Right lobe of liver (tissue), 6 donors: ENCODE data around the gene REPS1. TPM values are rescaled to one million over a fixed set of nuclear protein-coding genes. Genes with fewer than 3 reads are reported as not detected.
"Not testable (repeated sequence)": the region's sequence is repeated elsewhere in the genome, so short reads cannot be mapped to it uniquely, and the experiment has no call there.

Source experiments
- ATAC-seq, 4 donors: fragments of 200-7000 bp; cut with Tn5 transposase; one replicate each; pipeline ENCODE4 v1.9.1; 2020; ENCODE audit warnings: mild to moderate bottlenecking in 4 of 4, moderate library complexity in 4 of 4
- DNase-seq, 3 donors: peaks; one replicate each; pipeline ENCODE4 v3.0.0-alpha.2; 2020
- H3K27ac ChIP-seq, 3 donors: fragments of 200-600 bp; one replicate each; pipeline ENCODE4 v1.8.0; 2022
- H3K27me3 ChIP-seq, 2 donors: fragments of 200-600 bp; one replicate each; pipeline ENCODE4 v1.8.0; 2022
- H3K36me3 ChIP-seq, 4 donors: fragments of 200-600 bp; sonication (generic) in 1 of 4; one replicate each; pipeline versions ENCODE4 v1.5.1 to v1.8.0; 2017 to 2022; ENCODE audit warnings: control low read depth in 1 of 4
- H3K4me1 ChIP-seq, 4 donors: fragments of 200-600 bp; sonication (generic) in 1 of 4; one replicate each; pipeline versions ENCODE4 v1.5.1 to v1.8.0; 2017 to 2022; ENCODE audit warnings: control low read depth in 1 of 4
- H3K4me3 ChIP-seq, 3 donors: fragments of 200-600 bp; one replicate each; pipeline ENCODE4 v1.8.0; 2022
- H3K9me3 ChIP-seq, 4 donors: fragments of 200-600 bp; sonication (generic) in 1 of 4; one replicate each; pipeline versions ENCODE4 v1.5.1 to v1.8.0; 2017 to 2022; ENCODE audit warnings: control low read depth in 1 of 4
- POLR2A ChIP-seq: fragments of 450-650 bp; IDR thresholded peaks from one replicate; pipeline ENCODE4 v1.6.1; 2017; ENCODE audit warnings: antibody characterized with exemption, mild to moderate bottlenecking
- WGBS: methylation state at CpG from one replicate; pipeline ENCODE4 v1.1.6; 2018; ENCODE audit warnings: low coverage, low lambda C conversion rate; ENCODE audit not compliant: insufficient coverage; ENCODE audit errors: missing lambda C conversion rate; 5-methylcytosine and 5-hydroxymethylcytosine counted together
- intact Hi-C, 2 donors: fragments of 100-400 bp; cut with DNase I; formaldehyde crosslinking; loops; one replicate each; pipeline versions ENCODE4 v1.11.2 to v1.14.1; 2022
- total RNA-seq, 6 experiments: library from RNA; depleted of rRNA in 2 of 6; stranded (reverse); fragments of >200 nt in 2 of 6; fragmentation: NEBNext Ultra II Directional in 3 of 6; extraction: Animal tissue kit (Norgen Biotek cat#: 25700) in 3 of 6; gene quantifications; one replicate each; pipeline versions ENCODE4 v1.1.0 to v1.2.4, GENCODE V29; 2016 to 2023
- TF ChIP-seq, protein P1 (sequence below), 4 donors: fragments of 200-600 bp in 3 of 4; fragments of 450-650 bp in 1 of 4; IDR thresholded peaks; one replicate each; pipeline versions ENCODE4 v1.5.1 to v1.8.0; 2016 to 2022; ENCODE audit warnings: antibody characterized with exemption in 4 of 4, mild to moderate bottlenecking in 2 of 4
- donor health status: DM: no; HTN: yes; CAD: no.
- donor health status: DM: no; HTN: no; CAD: no.
- donor health status: DM: no; HTN: no; CAD: no.
- donor health status: DM: no; HTN: yes; CAD: no.
- donor health status: DM: no; HTN: yes; CAD: no.

REPS1 gene
- total RNA-seq, 6 experiments from 2014 or later = 17.0 to 68.0 (median 34.0) TPM

DNA sequence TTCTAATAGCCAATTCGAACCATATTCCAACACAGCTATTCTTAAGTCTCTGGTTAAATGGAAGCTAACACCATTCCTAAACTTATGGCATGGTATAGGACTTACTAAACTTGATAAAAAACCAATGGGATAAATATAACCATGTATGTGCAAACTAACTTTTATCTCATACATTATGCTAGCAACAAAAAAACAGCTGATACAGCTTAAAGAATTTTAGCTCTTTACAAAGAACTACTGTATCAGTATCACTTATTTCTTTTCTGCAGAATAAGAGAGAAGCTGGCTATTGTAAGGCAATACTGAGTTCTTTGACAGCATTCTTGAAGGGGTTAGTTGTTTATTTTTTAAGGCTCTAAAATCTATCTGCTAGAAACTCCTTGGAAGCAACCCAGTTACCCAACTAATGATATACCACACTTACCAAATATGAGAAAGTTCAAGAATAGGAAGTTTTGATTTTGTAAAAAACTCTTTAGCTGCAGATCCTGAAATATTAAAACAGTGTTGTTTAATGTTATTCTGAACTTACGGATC lies 44.9 kb downstream of the REPS1 start:
- no peaks in the 10 kb centered on the region for H3K27me3 ChIP-seq
- H3K9me3 ChIP-seq = no peaks in the 10 kb centered on the region
- intact Hi-C loops = no loop called here
- no peak for TF ChIP-seq POLR2A
- TF ChIP-seq, protein P1, sequence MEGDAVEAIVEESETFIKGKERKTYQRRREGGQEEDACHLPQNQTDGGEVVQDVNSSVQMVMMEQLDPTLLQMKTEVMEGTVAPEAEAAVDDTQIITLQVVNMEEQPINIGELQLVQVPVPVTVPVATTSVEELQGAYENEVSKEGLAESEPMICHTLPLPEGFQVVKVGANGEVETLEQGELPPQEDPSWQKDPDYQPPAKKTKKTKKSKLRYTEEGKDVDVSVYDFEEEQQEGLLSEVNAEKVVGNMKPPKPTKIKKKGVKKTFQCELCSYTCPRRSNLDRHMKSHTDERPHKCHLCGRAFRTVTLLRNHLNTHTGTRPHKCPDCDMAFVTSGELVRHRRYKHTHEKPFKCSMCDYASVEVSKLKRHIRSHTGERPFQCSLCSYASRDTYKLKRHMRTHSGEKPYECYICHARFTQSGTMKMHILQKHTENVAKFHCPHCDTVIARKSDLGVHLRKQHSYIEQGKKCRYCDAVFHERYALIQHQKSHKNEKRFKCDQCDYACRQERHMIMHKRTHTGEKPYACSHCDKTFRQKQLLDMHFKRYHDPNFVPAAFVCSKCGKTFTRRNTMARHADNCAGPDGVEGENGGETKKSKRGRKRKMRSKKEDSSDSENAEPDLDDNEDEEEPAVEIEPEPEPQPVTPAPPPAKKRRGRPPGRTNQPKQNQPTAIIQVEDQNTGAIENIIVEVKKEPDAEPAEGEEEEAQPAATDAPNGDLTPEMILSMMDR (IDR thresholded peaks at IDR 0.05) = no peak
- peaks cover 0 to 47% (median 21%) of the 10 kb centered on the region in 4 donors for H3K36me3 ChIP-seq
- ATAC-seq = no peak
- H3K4me1 ChIP-seq = no peaks in the 10 kb centered on the region
- no peak for DNase-seq
- no peak overlapping the region for H3K4me3 ChIP-seq
- H3K27ac ChIP-seq = no peak overlapping the region
- WGBS = 97% methylated on average over 2 of the region's 2 CpGs

DNA sequence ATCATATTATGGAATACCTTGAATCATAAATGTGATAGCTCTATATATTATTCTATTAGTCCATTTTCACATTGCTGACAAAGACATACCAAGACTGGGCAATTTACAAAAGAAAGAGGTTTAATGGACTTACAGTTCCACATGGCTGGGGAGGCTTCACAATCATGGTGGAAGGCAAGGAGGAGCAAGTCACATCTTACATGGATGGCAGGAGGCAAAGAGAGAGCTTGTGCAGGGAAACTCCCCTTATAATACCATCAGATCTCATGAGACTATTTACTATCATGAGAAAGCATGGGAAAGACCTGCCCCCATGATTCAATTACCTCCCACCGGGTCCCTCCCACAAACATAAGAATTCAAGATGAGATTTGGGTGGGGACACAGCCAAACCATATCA lies 51.2 kb downstream of the REPS1 start:
- not testable (repeated sequence) for ATAC-seq
- 89% methylated on average over 1 of the region's 1 CpG for WGBS

DNA sequence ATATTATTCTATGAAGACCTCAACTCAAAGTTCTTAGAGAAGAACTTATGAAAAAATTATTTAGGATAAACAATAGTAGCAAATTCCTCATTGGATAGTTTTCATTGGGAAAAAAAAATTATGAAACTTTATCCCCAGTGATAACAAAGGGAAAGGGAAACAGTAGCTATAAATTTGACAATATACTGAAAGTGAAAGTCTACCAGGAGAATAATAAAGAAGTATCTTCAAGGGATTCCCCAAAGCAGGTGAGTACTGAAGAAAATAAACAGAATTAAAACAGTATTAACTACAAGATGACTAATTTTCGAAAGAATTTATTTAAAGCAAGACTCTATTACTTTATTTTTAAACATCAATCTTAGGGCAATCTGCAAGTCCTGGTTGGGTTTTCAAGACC lies 56.4 kb downstream of the REPS1 start:
- H3K9me3 ChIP-seq = no peaks in the 10 kb centered on the region
- no peak overlapping the region for H3K27ac ChIP-seq
- TF ChIP-seq POLR2A = no peak
- TF ChIP-seq, protein P1 (IDR thresholded peaks at IDR 0.05) = no peak
- no peaks in the 10 kb centered on the region for H3K27me3 ChIP-seq
- ATAC-seq = no peak
- WGBS = 100% methylated on average over 1 of the region's 1 CpG
- no peaks in the 10 kb centered on the region for H3K4me1 ChIP-seq
- intact Hi-C loops = no loop called here
- H3K4me3 ChIP-seq = no peak overlapping the region
- H3K36me3 ChIP-seq = peaks cover 0 to 20% (median 6%) of the 10 kb centered on the region in 4 donors
- DNase-seq = no peak

More for the DNA sequence above, 51.2 kb downstream of the REPS1 start:
- H3K4me3 ChIP-seq, H3K27ac ChIP-seq, intact Hi-C loops, H3K9me3 ChIP-seq, H3K4me1 ChIP-seq, DNase-seq, H3K27me3 ChIP-seq: not testable (repeated sequence)
- peaks cover 0 to 25% (median 9%) of the 10 kb centered on the region in 4 donors for H3K36me3 ChIP-seq

DNA sequence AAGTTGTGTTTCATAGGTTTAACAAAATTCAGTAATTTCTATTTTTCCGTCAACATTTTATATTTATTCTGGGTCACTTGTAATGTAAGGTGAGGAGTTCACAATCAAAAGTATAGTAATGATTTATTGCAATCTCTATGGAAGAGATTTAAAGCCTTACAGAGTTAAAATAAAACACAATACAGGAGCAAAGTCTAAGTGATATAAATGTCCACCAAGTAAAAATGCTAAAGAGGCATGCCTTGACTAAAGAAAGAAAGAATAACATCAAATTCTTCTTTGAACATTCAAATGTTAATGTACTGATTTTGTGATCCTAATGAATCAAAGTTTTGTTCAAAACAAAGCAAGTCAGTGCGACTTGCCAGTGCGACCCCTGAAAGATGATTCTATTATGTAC lies 61.5 kb downstream of the REPS1 start:
- Histone ChIP-seq H3K4me3 (no peak overlapping the region), H3K27ac (no peak overlapping the region), H3K9me3 (no peaks in the 10 kb centered on the region), H3K4me1 (no peaks in the 10 kb centered on the region), H3K27me3 (no peaks in the 10 kb centered on the region), H3K36me3 (peaks cover 0 to 23% (median 6%) of the 10 kb centered on the region in 4 donors)
- DNase-seq = no peak
- 93% methylated on average over 3 of the region's 3 CpGs for WGBS
- intact Hi-C loops = no loop called here
- ATAC-seq = no peak
- TF ChIP-seq POLR2A = no peak
- TF ChIP-seq, protein P1 (IDR thresholded peaks at IDR 0.05) = no peak

DNA sequence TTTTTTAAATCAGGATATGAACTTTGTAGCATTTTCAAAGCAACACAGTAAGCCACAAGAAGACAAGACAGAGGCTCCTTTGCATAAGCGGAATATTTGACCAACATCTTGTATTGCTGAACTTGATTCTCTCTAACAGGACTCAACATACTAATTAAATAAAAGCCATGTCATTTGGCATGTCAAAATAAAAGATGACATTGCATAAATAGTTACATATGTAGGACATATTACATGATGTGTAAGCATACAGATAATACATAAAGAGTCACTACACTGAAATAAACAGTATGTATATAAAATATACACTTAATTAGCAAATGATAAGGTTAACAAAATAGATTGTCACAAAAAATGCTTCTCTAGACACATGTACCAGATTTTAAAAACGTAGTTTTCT lies 62.2 kb downstream of the REPS1 start:
- no peaks in the 10 kb centered on the region for H3K9me3 ChIP-seq
- no peak for TF ChIP-seq POLR2A
- TF ChIP-seq, protein P1 (IDR thresholded peaks at IDR 0.05) = no peak
- H3K4me1 ChIP-seq = no peaks in the 10 kb centered on the region
- DNase-seq (no peak), ATAC-seq (no peak)
- no peak overlapping the region for H3K4me3 ChIP-seq
- H3K27me3 ChIP-seq = no peaks in the 10 kb centered on the region
- WGBS = 95% methylated on average over 2 of the region's 2 CpGs
- intact Hi-C loops = no loop called here
- H3K36me3 ChIP-seq = peaks cover 0 to 28% (median 7%) of the 10 kb centered on the region in 4 donors
- no peak overlapping the region for H3K27ac ChIP-seq
